GM21447 (cell line): ENCODE measurements around the gene MFSD6L.

Source experiments
- ATAC-seq: cut with Tn5 transposase; IDR thresholded peaks from one replicate; pipeline ENCODE4 v1.9.1; 2021; ENCODE audit not compliant: unreplicated experiment

Gene MFSD6L

DNA sequence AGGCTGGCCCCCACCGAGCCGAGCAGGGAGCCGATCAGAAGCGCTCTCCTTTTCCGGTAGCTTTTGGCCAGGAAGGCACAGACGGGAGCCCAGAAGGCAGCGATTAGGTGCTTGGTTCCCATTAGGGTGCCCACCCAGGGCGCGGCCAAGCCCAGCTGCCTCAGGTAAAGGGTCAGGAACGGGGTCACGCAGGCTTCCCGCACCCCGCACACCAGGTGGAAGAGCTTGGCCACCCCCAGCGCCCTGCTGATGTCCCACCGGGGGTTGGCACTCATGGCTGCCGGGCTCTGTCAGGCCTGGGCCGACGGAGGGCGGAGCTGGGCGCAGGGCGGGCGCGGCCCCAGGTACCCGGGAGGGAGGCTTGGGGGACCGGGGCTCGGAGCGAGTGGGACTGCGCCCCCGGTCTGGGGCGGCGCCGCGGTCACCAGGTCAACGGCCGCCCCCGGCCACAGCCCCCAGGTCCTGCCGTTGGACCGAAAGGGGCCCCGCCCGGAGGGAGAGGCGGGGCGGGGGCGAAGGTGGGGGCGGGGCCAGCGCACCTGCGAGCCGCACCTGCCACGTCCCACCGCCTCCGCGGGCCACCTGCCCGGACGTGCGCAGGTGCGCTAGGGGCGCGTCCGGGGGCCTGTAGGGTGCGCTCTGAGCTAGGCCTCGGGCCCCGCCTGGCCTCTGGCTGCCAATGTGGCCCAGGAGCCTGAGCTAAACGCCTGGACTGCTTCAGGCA, at the start of gene MFSD6L:
MFSD6L (minus strand) TSS at position 520 of the 724 bp plus-strand sequence; CDS start at position 275, 245 bp downstream.
- no peak for ATAC-seq

DNA sequence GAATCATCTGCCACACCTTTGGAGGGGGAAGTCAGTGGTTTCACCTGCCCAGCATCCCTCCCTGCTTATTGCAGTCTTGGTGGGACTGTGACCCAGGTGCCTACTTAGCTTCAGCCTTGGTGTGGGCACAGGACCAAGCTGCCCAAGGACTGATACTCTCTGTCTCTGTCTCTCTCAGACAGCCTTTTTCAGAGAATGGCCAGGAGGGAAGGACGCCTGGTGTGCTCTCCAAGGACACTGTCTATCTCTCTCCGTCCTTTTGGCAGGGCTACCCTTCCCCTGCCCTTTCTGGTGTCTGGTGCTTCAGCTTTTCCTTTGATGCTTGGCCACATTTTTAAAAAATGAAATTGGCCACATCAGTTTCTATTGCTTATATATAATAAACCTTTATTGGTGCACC, 48.7 kb upstream of the MFSD6L start:
- no peak for ATAC-seq

DNA sequence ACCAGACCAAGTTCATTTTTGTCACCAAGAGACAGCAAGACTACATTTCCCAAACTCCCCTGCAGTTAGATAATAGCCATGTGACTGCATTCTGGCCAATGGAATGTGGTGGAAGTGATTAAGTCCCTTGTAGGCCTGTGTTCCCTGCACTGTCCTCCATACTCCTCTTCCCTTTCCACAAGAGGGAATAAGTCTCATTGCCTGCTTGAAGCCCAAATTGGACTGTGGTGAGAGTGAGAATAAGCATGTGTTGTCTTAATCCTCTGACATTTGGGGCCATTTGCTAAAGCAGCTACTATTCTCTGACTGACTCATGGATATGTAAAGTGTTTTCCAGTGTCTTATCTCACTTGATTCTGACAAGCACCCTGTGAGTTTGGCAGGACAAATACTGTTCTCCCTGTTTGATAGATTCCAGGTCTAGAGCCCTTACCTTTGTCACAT, 47.6 kb upstream of the MFSD6L start:
- ATAC-seq: no peak

DNA sequence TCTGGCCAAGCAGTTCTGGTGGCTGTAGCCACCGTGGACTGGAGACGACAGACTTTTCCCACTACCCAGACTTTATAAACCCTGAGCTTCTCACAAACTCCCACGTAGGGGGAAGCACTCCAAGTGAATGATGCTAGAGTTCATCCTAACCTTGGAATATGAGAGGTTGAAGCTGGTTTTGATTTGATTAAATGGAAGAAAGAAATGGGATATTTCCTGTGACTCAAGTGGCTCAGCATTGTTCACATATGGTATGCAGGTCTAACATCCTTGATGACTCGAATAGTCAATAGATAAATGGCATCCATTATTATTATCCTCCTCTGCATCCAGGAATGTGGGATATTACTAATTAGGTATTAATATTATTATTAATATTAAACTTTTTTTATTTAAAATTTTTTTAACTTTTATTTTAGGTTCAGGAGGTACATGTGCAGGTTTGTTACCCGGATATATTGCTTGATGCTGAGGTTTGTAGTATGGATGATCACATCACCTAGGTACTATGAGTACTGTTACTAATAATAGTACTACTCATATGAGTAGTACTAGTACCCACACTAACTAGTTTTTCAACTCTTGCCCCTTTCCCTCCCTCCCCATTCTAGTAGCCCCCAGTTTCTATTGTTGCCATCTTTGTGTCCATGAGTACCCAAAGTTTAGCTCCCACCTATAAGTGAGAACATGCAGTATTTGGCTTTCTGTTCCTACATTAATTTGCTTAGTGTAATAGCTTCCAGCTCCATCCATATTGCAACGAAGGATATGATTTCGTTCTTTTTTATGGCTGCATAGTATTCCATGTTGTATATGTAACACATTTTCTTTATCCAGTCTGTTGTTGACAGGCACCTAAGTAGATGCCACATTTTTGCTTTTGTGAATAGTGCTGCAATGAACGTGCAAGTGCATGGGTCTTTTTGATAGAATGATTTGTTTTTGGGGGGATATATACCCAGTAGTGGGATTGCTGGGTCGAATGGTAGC, 45.4 kb upstream of the MFSD6L start:
- no peak for ATAC-seq

GRCh38 chr17:8843344-8843743, 44.2 kb upstream of the MFSD6L start:
- ATAC-seq: no peak

- ATAC-seq: no peak
Measured at GRCh38 chr17:8841844-8842243, 42.7 kb upstream of the MFSD6L start.

- ATAC-seq: no peak
Measured at GRCh38 chr17:8839410-8839935, 40.3 kb upstream of the MFSD6L start.

- no peak for ATAC-seq
Measured at GRCh38 chr17:8838551-8839095, 39.5 kb upstream of the MFSD6L start.

DNA sequence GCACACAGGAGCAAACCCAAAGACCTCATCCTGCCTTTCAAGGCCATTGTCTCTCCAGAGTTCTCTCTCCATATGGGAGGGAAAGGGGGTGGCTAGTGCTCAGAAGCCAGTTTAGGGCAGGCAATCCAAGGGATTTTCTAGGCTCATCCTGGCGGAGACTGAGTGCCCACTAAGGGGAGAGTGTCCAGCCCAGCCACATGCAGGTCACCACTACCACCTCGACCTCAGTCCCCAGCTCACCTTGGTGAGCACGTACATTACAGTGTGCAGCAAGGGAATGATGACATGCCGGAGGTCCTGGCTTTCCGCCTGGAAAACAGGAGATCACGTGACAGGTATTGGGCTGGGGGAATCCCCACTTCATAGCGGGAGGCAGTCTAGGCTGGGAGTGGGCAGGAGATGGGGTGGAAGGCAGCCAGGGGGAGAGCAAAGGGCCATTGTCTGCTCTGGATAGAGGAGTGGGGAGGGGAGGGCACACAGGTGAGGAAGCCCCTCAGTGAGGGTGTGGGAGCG, 38.5 kb upstream of the MFSD6L start:
- ATAC-seq: no peak

GRCh38 chr17:8836821-8837562, 37.8 kb upstream of the MFSD6L start:
- no peak for ATAC-seq

- ATAC-seq: no peak
Measured at GRCh38 chr17:8835631-8836364, 36.6 kb upstream of the MFSD6L start.

- no peak for ATAC-seq
Measured at GRCh38 chr17:8835106-8835505, 35.9 kb upstream of the MFSD6L start.

DNA sequence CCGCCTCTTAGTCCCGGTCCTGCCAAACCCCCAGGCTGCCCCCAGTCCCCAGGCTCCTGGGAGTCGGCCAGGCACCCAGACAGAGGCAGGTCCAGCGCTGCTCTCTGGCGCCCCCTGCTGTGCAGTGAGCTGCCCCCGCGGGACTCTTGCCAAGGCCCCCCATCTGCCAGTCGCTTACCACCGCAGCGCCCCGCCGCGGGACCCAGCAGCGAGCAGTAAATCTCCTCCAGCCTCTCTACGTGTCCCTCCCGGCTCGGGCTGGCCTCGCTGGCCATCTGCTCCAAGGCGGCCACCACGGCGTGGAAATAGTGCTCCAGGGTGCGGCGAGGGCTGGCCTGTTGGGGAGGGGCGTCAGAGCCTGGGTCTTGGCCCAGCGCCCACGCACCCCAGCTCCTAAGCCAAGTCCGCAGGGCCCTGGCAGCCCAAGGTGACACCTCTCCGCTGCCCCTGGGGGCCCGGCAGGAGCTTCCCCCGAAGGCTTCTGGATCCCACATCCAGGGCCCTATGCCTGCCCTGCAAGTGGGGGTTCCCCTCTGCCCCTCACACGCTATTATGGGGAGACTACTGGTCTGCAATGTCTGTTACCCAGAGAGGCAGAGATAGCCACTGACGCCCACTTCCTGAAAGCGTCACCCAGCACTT, 33.7 kb upstream of the MFSD6L start:
- ATAC-seq: no peak

- ATAC-seq: no peak
Measured at GRCh38 chr17:8831234-8831849, 32.2 kb upstream of the MFSD6L start.

- ATAC-seq: no peak
Measured at GRCh38 chr17:8830141-8830540, 31.0 kb upstream of the MFSD6L start.

GRCh38 chr17:8829036-8829941, 30.1 kb upstream of the MFSD6L start:
- ATAC-seq: no peak

DNA sequence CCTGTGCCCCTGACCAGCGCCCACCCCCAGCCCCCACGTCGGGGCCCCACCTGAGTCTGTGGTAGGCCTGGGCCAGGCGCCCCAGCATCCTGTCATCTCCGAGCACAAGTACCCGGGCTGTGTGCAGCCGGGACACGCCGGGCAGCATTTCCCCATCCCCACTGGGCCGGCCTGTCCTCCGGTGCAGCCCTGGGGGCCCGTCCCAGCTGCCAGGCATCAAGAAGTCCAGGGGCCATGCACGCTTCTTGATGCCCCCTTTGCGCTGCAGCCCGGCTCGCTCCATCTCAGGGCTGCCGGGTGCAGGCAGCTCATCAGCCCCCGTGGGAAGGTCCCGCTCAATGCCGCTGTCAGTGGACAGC, 29.3 kb upstream of the MFSD6L start:
- ATAC-seq: no peak
